GM19193 (cell line): Measurements from ENCODE around the gene COBLL1.

Source experiments
- POLR2A ChIP-seq: IDR thresholded peaks from 4 replicates; pipeline ENCODE4 v1.6.1; 2011; ENCODE audit not compliant: insufficient read depth, insufficient read length; ENCODE audit errors: extremely low read depth

Gene COBLL1

GRCh38 chr2:164786787-164787186, 54.8 kb downstream of the COBLL1 start:
- no peak for TF ChIP-seq POLR2A

- TF ChIP-seq POLR2A, result no peak
Observed at GRCh38 chr2:164785457-164785856, 56.2 kb downstream of the COBLL1 start.

- no peak for TF ChIP-seq POLR2A
Observed at GRCh38 chr2:164784376-164784775, 57.2 kb downstream of the COBLL1 start.

GRCh38 chr2:164782323-164782722, 59.3 kb downstream of the COBLL1 start:
- no peak for TF ChIP-seq POLR2A

- TF ChIP-seq POLR2A, result no peak
Observed at GRCh38 chr2:164781394-164781793, 60.2 kb downstream of the COBLL1 start.

- TF ChIP-seq POLR2A, result no peak
Observed at GRCh38 chr2:164780611-164781178, 60.9 kb downstream of the COBLL1 start.

GRCh38 chr2:164779383-164780057, 62.1 kb downstream of the COBLL1 start:
- TF ChIP-seq POLR2A, result no peak

GRCh38 chr2:164778723-164779122, 62.9 kb downstream of the COBLL1 start:
- no peak for TF ChIP-seq POLR2A

GRCh38 chr2:164777847-164778461, 63.7 kb downstream of the COBLL1 start:
- TF ChIP-seq POLR2A, result no peak

- TF ChIP-seq POLR2A, result no peak
Observed at GRCh38 chr2:164773635-164774034, 68.0 kb downstream of the COBLL1 start.

GRCh38 chr2:164773091-164773490, 68.5 kb downstream of the COBLL1 start:
- TF ChIP-seq POLR2A, result no peak

- no peak for TF ChIP-seq POLR2A
Observed at GRCh38 chr2:164771897-164772296, 69.7 kb downstream of the COBLL1 start.

- no peak for TF ChIP-seq POLR2A
Observed at GRCh38 chr2:164770421-164770916, 71.2 kb downstream of the COBLL1 start.

GRCh38 chr2:164766954-164767320, 74.7 kb downstream of the COBLL1 start:
- TF ChIP-seq POLR2A, result no peak

- no peak for TF ChIP-seq POLR2A
Observed at GRCh38 chr2:164766216-164766953, 75.2 kb downstream of the COBLL1 start.
